ENCODE results near the gene RBMS3.
"Not testable (repeated sequence)": the region's sequence is repeated elsewhere in the genome, so short reads cannot be mapped to it uniquely, and the experiment has no call there.

The RBMS3 gene

DNA sequence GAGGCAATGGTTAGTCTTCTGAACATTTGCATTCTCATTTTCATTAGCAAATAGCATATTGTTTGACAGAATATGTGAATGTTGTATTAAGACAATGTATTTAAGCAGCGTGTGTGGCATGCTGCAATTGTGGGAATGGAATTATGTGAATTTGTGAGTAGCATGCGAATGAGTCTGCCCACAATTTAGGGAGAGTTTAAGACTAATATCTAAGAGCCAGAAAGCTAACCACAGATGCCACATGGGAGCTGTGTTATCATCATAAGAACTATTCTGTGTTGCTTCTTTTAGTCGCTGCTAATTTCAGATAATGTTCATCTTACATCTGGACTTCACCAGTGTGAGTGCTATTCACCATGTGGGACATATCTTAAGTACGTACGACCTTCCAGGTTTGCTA, 494.5 kb downstream of the RBMS3 start:
- DNase-seq (ENCODE audit: low read depth), result no peak

DNA sequence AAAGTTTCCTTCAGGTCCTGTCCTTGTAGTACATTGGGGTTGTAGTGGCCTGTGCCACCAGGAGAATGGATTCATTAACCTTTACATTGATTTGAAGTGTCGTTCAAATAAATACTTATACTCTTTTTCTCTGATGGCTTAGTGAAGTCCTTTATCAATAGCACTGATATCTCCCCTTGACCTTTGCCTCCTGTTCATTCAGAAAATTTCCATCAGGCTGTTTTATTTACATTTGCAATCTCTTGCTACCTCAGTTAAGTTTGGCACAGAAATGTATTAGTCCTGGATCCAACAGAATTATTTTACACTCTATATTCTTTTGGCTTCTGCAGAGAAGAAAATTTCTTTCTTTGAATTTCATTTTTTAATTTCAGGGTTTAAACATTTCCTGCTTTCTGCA, 497.0 kb downstream of the RBMS3 start:
- no peak for DNase-seq (ENCODE audit: low read depth)

DNA sequence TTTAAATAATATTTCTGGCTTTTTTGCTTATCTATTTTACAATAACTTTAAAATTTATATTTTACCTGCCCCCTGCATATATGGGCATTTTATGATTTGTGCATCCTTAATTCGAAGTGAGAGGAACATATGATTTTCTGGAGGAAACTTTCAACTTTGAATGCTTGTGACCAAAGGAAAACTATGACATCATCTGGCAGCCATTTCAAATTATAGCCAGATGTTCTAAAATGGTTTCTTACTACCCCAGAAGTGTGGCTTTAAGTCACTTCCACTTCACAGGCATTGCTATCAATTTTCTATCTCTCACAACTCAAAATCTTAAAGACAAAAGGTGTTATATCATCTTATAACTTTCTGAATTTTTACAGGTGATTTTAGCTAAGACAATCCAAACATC, 508.8 kb downstream of the RBMS3 start:
- DNase-seq (ENCODE audit: low read depth), result no peak

DNA sequence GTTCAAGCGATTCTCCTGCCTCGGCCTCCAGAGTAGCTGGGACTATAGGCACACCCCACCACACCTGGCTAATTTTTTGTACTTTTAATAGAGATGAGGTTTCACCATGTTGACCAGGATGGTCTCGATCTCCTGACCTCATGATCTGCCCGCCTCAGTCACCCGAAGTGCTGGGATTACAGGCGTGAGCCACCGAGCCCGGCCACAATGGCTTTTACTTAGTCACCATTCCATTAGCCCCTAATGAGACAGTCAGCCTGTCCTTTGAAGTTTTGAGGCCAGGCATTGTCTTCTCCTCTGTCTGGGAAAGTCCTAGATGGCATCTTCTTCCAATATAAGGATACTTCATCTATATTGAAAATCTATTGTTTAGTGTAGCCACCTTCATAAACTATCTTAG, 515.9 kb downstream of the RBMS3 start:
- no peak for DNase-seq (ENCODE audit: low read depth)

DNA sequence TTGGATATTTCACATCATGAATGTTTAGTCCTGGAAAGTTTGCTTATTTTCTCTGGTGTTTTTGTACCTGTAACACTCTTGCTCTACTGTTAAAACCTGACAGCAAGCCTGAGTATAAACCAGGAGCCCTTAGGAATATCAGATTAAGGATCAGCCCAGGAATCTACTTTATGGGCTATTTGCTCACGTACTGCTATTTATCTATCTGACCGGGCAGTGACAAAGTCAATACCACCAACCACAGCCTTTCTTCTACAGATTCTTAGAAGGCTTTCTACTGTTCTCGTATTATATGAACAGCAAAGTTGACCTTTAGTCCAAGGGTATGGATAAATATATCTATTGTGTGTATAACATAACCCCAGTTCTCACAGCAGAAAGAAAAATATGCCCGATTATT, 521.2 kb downstream of the RBMS3 start:
- no peak for DNase-seq (ENCODE audit: low read depth)

DNA sequence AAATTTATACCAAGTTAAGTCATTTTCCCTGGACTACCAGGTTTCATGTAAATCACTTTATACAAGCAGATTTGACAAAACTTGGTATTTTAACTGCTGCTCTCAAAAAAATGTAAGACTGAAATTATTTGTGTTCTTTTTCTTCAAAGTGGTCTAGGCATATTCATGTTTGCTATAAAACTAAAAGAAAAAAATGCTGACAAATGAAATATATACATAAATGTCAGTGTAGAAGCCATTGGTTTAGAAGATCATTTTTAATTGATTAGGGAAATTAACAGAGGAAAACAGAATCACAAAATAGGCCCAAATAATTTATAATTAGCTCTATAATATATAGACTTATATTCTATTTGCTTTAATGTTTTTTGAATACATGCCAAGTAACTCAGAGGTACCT, 523.2 kb downstream of the RBMS3 start:
- no peak for DNase-seq (ENCODE audit: low read depth)

DNA sequence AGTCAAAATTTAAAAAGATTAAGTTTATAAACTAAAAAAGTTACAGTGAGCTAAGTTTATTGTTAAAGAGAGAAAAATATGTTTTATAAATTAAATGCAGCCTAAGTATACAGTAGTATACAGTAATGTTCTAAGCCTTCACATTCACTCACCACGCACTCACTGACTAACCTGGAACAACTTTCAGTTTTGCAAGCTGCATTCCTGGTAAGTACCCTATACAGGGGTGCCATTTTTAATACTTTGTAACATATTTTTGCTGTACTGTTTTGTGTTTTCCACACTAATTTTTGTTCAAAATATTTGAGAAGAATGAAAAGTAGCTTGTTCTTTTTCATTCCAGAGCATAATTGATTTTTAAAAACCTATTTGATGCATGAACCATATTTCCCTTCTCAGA, 524.9 kb downstream of the RBMS3 start:
- no peak for DNase-seq (ENCODE audit: low read depth)

DNA sequence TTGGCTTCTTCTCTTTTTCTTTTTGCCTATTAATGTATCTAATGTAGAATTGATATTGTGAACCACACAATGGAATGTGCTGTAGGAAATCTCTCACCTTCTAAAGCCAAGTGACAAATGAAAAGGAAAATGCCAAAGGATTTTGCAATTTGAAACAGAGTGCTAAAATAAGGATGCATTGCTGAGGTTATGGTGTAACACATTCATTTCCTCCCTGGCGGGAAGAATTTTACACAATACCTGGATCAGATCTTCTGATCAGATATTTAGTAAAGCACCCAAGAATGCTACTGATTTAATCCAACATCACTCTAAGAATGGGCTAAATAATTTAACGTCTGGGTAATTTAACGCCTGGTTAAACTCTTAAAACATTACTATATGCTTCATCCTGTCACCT, 527.5 kb downstream of the RBMS3 start:
- DNase-seq (ENCODE audit: low read depth), result not testable (repeated sequence)

DNA sequence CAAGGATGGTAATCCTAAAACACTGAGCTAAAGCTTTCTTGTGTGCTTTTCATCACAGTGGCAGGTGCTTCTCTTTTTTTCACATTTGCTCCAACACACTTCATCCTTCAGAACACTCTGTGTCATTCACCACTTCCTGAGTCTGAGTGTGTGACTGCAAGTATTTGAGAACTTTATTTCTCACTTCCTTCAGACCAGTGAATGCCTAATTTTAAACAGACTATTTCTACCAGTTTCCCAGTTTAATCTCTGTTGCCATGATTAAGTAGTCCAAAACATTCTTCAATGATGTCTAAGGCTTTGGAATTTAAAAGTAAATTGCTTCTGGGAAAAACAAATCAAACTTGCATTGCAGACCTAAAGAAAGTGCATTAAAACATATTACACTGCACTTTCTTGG, 541.2 kb downstream of the RBMS3 start:
- DNase-seq (ENCODE audit: low read depth), result no peak

DNA sequence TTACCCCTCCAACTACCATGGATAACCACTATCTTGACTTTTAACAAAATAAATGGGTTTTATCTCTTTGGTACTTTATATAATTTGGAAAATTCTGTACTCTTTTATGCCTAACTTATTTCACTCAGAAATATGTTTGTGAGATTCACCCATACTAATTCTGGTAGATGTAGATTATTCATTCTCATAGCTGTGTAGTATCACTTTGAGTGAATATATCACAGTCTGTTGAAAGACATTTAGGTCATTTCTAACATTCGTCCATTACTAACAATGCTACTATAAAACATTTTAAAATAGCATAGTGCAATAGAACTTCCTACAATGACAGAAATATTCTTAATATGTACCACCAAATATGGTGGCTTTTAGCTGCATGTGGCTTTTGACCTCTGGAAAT, 542.4 kb downstream of the RBMS3 start:
- no peak for DNase-seq (ENCODE audit: low read depth)

DNA sequence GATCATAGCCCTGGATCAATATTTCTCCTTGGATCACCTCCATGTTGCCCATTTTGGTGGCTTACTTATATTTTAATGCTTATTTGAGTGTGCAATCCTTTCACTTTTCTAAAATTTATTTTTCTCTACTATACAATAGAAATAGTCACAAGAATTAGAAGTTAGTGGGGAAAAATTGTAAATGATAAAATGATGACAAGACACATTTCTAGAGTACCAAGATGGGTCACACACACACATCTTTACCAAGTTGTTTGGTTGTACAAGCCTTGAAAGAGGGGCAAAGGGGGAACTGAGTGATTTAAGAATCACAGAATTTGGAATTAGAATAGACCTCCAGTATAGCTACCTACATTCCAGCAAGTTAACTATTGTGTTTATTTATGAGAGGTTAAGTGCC, 545.8 kb downstream of the RBMS3 start:
- no peak for DNase-seq (ENCODE audit: low read depth)

DNA sequence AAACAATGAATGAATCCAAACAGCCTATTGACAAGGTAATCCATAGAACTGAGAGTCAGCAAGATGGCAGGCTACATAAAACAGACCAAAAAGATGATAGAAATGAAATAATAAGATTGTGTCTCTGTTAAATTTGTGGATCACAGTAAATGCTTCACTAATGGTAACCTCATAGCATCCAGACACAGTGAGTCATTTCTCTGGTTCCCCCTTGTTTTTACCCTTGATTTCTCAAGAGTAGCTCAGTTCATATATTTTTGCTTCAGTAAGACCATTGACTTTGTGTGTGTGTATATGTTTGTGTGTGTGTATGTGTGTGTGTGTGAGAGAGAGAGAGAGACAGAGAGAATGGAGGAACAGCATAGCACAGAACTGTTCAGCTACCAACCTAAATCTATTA, 546.9 kb downstream of the RBMS3 start:
- no peak for DNase-seq (ENCODE audit: low read depth)

DNA sequence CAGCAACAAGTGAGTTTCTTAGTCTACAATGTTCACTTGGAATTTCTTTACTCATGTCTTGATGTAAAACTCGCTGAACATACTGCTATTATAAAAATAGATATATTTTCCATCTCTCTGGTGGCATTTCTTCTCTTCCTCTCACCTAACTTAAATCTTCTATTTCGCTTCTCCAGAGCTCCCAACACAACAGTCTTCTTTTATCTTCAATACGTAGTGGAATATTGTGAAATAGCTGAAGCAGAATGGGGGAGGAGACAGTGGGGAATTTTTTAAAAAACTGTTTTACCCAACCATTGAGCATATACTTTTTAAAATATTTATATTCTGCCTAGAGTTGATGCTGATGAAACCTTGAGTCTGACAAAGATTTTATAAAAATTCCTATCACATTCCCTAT, 548.5 kb downstream of the RBMS3 start:
- no peak for DNase-seq (ENCODE audit: low read depth)

DNA sequence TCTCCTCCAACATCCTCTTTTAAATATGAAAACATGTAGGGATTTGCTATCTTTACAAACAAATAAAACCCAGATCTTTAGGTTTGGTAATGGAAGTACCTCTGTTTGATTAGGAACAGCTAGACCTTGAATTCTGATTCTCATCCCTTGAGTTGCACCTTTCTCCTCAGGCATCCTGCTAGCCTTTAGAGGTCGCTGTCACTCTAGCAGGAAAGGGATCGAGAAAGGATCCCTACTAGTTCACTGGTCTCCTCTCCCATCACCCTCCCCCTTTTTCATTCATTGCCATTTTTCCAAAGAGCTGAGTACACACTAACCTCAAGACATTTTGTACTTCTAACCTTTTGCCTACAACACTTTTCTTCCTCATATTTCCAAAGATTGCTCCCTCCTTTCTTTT, 569.8 kb downstream of the RBMS3 start:
- DNase-seq (ENCODE audit: low read depth), result no peak

DNA sequence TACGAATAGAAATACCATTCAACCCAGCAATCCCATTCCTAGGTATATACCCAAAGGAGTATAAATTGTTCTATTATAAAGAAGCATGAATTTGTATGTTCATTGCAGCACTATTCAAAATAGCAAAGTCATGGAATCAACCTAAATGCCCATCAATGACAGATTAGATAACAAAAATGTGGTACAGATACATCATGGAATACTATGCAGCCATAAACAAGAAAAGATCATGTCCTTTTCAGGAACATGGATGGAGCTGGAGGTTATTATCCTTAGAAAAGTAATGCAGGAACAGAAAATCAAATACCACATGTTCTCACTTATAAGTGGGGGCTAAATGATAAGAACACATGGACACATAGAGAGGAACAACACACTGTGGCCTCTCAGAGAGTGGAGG, 571.9 kb downstream of the RBMS3 start:
- DNase-seq (ENCODE audit: low read depth), result no peak

DNA sequence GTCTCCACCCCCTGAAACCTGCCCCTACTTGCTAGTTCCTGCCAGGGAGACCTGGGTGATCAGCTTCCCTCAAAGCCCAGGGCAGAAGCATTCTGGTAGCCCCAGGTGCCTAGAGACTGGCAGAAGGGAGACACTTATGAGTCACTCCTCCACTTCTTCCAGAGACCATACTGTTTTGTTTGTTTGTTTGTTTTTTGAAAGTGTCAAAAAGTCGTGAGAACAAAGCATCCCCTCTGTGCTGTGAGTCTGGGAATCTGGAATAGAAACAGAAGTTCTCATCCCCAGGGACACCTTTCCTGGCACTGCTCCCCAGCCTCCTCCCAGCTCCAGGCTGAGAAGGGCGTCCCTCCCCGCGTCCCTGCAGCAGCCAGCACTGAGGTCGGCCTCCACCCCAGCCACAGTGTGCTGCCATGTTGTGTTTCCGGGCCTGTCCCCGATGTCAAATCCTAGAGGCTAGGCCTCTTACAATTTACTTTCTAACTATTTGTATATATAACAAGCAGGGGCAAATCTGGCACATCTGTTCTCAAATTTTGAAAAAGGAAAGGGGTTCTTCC, 573.0 kb downstream of the RBMS3 start:
- no peak for DNase-seq (ENCODE audit: low read depth)

DNA sequence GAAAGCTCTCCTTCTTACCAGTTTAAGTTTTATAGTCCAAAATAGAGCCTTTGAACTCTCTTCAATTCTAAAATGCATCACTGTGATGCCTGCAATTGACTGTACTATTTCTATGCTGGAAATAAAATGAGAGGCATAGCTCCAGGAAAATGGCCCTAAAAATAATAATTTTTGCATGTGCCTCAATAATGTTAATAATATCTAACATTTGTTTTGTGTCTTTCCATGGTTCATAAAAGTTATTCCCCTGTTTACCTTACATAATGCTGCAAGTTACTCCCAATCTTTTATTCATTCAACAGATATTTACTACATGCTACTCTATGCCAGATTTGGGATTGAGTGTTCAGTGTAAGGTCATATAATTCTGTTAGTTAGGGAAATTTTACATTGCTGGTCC, 574.0 kb downstream of the RBMS3 start:
- DNase-seq (ENCODE audit: low read depth), result no peak

DNA sequence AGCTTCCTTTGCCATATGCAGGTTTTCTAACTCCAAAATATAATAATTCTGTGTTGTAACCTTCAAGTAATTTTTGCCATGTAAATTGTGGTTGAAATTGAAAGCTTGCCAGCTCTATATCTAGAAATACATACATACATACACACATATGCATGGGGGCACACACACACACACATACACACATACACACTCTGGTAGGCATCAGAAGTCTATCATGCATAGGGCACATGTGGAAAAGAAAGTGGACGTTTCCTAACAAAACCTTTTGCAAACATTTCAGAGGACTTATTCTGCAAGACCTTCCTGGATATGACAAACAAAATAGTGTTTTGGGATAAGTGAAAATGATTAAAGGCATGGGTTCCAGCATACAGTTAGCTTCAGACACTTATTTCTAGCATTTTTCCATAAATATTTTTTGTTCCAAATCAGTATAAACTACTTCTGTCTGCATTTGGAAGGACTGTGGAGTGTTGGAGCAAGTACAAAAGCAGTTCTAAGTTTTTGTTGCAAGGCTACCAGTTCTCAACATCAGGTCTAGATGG, 578.9 kb downstream of the RBMS3 start:
- DNase-seq (ENCODE audit: low read depth), result no peak

DNA sequence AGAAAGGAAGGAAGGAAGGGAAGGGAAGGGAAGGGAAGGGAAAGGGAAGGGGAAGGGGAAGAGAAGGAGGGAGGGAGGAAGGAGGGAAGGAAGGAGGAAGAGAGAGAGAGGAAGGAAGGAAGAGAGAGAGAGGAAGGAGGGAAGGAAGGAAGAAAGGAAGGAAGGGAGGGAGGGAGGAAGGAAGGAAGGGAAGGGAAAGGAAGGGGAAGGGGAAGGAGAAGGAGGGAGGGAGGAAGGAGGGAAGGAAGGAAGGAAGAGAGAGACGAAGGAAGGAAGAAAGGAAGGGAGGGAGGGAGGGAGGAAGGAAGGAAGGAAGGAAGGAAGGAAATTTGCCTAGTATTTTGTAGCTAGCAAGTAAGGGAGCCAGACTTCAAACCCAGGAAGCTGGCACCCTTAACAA, 583.9 kb downstream of the RBMS3 start:
- DNase-seq (ENCODE audit: low read depth), result no peak

DNA sequence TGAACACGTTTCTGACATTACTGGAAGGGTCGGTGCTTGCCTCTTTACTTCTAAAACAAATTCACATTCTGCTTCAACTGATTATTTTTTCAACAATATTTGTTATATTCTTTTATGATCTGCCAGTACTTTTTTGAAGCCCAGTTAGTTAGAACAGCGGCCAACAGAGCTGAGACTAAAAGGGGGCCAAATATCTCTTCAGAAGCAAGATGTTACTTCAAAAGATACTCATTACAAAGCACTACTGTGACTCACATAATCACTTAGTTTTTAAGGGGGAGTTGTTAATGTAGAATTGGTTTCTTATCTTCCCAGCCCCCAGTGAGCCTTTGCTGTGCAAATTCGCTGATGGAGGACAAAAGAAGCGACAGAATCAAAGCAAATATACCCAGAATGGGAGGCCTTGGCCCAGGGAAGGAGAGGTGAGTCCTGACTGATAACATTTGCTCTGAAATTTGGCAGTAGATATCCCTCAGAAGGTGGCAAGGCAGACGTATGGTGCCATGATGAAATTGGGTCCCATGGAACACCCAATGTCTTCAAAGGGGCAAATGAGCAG, 587.8 kb downstream of the RBMS3 start:
- no peak for DNase-seq (ENCODE audit: low read depth)

DNA sequence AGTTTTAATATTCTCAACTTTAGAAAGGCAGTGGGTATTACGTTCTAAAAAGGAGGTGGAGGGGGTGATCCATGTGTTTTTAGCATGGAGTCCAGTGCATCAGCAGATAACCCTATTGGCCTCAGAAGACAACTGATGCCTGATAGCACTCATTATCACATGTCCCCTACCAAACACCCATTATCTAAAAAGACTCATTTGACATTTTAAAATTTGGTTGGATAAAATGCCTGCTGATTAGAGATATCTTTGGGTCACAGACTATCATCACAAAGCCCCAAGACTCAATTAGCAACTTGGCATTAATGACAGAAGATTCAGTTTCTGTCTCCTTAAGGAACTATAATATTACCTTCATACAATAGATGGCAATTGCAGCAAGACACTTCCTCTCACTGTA, 589.3 kb downstream of the RBMS3 start:
- DNase-seq (ENCODE audit: low read depth), result no peak

DNA sequence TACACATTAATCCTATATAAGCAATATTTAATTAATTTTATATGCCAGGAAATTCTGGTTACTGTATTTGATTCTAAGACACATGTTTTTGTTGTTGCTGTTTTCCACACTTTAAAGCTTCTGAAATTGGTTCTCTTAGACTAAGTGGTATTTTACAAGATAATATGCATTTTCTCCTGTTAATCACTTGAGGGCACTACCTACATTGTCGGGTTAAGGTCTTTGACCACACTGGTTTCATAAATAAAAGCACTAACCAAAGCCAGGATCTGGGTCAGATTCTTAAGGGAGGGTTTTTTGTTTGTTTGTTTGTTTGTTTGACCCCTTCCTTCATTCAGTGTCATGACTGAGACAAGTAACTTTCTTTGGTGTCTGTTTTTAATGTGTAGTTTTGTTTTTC, 590.2 kb downstream of the RBMS3 start:
- no peak for DNase-seq (ENCODE audit: low read depth)

DNA sequence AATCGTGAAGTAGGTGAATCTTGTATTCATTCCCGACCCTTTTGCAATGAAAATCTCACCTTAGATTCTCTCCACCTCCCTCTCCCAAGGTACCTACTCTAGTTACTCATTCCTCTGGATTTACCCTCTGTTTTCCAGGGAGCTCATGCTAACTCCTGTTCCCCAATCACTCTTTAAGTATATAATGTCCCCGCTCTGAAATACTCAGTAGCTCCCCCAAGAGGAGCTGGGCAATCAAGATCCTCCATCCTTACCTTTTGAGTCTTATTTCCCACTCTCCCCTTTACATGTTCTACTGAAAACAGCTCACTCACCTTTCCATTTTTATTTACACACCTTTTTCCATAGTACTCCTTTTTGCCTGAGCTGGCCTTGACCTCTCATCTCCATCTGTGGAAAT, 599.9 kb downstream of the RBMS3 start:
- no peak for DNase-seq (ENCODE audit: low read depth)

DNA sequence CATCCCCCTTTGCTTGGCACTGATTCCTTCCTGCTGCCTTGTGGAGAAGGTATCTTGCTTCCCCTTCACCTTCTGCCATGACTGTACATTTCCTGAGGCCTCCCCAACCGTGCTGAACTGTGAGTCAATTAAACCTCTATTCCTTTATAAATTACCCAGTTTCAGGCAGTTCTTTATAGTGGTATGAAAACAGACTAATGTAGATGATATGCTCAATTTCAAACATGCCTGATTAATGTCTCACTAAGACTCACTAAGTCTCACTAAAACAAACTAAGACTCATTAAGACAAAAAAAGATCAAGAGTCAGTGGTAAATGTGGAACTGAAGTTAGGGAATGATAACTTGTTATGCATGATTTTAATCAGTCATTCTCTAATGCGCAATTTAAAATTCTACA, 606.6 kb downstream of the RBMS3 start:
- DNase-seq (ENCODE audit: low read depth), result no peak

DNA sequence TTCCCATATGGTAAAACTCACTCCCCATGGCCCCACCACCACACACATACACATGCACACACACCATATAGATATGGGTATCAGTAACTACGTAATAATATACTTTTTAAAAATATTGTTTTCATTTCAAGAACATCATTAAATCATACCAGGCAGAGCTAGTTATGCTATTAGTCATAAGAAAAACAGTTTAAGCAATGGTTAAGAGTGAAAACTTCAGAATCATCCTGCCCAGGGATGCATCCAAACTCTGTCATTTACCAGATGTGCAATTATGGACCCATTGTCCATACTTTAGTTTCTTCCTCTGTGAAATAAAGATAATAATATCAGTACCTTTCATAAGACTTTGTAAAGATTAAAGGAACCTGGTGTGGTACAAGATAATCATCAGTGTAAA, 608.3 kb downstream of the RBMS3 start:
- no peak for DNase-seq (ENCODE audit: low read depth)

Measured in stimulated activated CD4-positive, alpha-beta T cell treated with anti-CD3 and anti-CD28 coated beads, Interleukin-2, amount 100 ng/mL, for 4 hours (primary cell).